PC-3 (cell line): Measurements from ENCODE around the gene MAML3. TPM values are rescaled to one million over a fixed set of nuclear protein-coding genes. Genes with fewer than 3 reads are reported as not detected.
A peak's percentile ranks its signal among the peaks of the same experiment; 100 is the strongest.

Experiments used
- ATAC-seq: fragments of 200-7000 bp; cut with Tn5 transposase; 2 replicates; pipeline ENCODE4 v1.9.1; 2020; ENCODE audit warnings: mild to moderate bottlenecking, moderate library complexity
- BruUV-seq: library from RNA; stranded (reverse); fragments of 400-500 nt; replicated peaks from 2 replicates; lab custom pipeline; 2021; lab: Mats Ljungman, UMichigan
- CTCF ChIA-PET: fragments of 300-600 bp; sonication (Branson Sonifier 250); formaldehyde crosslinking; loops from one replicate; lab custom pipeline; 2022; ENCODE audit warnings: antibody characterized with exemption; lab: Charles Lee
- POLR2A ChIA-PET: fragments of 300-600 bp; sonication (Branson Sonifier 250); formaldehyde crosslinking; loops from one replicate; lab custom pipeline; 2022; ENCODE audit warnings: antibody characterized with exemption; ENCODE audit not compliant: unreplicated experiment; lab: Charles Lee
- DNase-seq: peaks from one replicate; pipeline ENCODE4 v3.0.0-alpha.2; 2015
- H2AFZ ChIP-seq: fragments of 300-600 bp; sonication (generic); 2 replicates; pipeline ENCODE4 v1.6.0; 2016; ENCODE audit warnings: antibody characterized with exemption, low read length
- H3F3A ChIP-seq: fragments of 300-600 bp; sonication (generic); one replicate; pipeline ENCODE4 v1.6.0; 2017; ENCODE audit warnings: antibody characterized with exemption, low read length, control low read depth, mild to moderate bottlenecking; ENCODE audit not compliant: unreplicated experiment
- H3K27ac ChIP-seq: fragments of 300-600 bp; sonication (generic); 2 replicates; pipeline ENCODE4 v1.5.1; 2016; ENCODE audit warnings: mild to moderate bottlenecking, low read length
- H3K27me3 ChIP-seq: fragments of 300-600 bp; sonication (generic); 2 replicates; pipeline ENCODE4 v1.6.1; 2016; ENCODE audit warnings: low read length, mixed read lengths
- H3K36me3 ChIP-seq: fragments of 300-600 bp; sonication (generic); 2 replicates; pipeline ENCODE4 v1.6.1; 2016; ENCODE audit warnings: low read depth, mixed run types, low read length, mixed read lengths
- H3K4me1 ChIP-seq: fragments of 300-600 bp; sonication (generic); 2 replicates; pipeline ENCODE4 v1.5.1; 2016; ENCODE audit warnings: low read length; ENCODE audit not compliant: insufficient read depth
- H3K4me2 ChIP-seq: fragments of 300-600 bp; sonication (generic); 2 replicates; pipeline ENCODE4 v1.6.0; 2016; ENCODE audit warnings: low read length
- H3K4me3 ChIP-seq: fragments of 300-600 bp; sonication (generic); 2 replicates; pipeline ENCODE4 v1.5.1; 2016; ENCODE audit warnings: mild to moderate bottlenecking, low read length, mixed read lengths
- H3K79me2 ChIP-seq: fragments of 300-600 bp; sonication (generic); 2 replicates; pipeline ENCODE4 v1.6.1; 2017; ENCODE audit warnings: low read length, mixed read lengths
- H3K9ac ChIP-seq: fragments of 300-600 bp; sonication (generic); 2 replicates; pipeline ENCODE4 v1.6.0; 2016; ENCODE audit warnings: mild to moderate bottlenecking, low read length
- H3K9me2 ChIP-seq: fragments of 300-600 bp; sonication (generic); replicated peaks from 2 replicates; pipeline ENCODE4 v1.6.1; 2016; ENCODE audit warnings: mixed run types, low read length, mixed read lengths
- H3K9me3 ChIP-seq: fragments of 300-600 bp; sonication (generic); 2 replicates; pipeline ENCODE4 v1.6.1; 2016; ENCODE audit warnings: low read length, mixed read lengths
- H4K20me1 ChIP-seq: fragments of 300-600 bp; sonication (generic); 2 replicates; pipeline ENCODE4 v1.6.1; 2016; ENCODE audit warnings: low read length, mixed read lengths
- CTCF ChIP-seq: fragments of 300-600 bp; sonication (generic); conservative IDR thresholded peaks from 2 replicates; pipeline ENCODE4 v1.5.1; 2017; ENCODE audit warnings: antibody characterized with exemption, low read depth, mild to moderate bottlenecking, low read length
- EZH2 ChIP-seq: fragments of 300-600 bp; sonication (generic); IDR thresholded peaks from one replicate; pipeline ENCODE4 v1.6.1; 2017; ENCODE audit warnings: antibody characterized with exemption, mild to moderate bottlenecking, low read length; ENCODE audit not compliant: unreplicated experiment
- EZH2phosphoT487 ChIP-seq: fragments of 300-600 bp; sonication (generic); IDR thresholded peaks from 2 replicates; pipeline ENCODE4 v1.6.1; 2018; ENCODE audit warnings: mild to moderate bottlenecking, antibody characterized with exemption, low read length, borderline replicate concordance
- intact Hi-C: fragments of 100-400 bp; cut with micrococcal nuclease; formaldehyde crosslinking; loops from 2 replicates; pipeline ENCODE4 v1.9.0; 2023
- total RNA-seq: library from RNA; depleted of rRNA; stranded (reverse); fragments of >200 nt; gene quantifications from 2 replicates; pipeline ENCODE4 v1.2.3, GENCODE V29; 2014

MAML3 gene
- total RNA-seq, 1 experiment from 2014 or later = 4.3 TPM

- POLR2A ChIA-PET = no interaction called here
- Histone ChIP-seq H3K9ac (no peak overlapping the region), H3K36me3 (no peaks in the 10 kb centered on the region), H3K4me1 (peaks cover 5% of the 10 kb centered on the region), H3K9me3 (no peaks in the 10 kb centered on the region), H3K79me2 (no peaks in the 10 kb centered on the region), H3K4me3 (no peak overlapping the region), H4K20me1 (no peaks in the 10 kb centered on the region), H3K9me2 (no peaks in the 10 kb centered on the region), H3K27me3 (no peaks in the 10 kb centered on the region), H3K27ac (no peak overlapping the region), H2AFZ (no peak overlapping the region), H3F3A (no peaks in the 10 kb centered on the region), H3K4me2 (no peak overlapping the region)
- DNase-seq (no peak), ATAC-seq (no peak)
- intact Hi-C loops = no loop called here
- no TSS peak for BruUV-seq
- no peak for TF ChIP-seq EZH2phosphoT487
- CTCF ChIA-PET = no interaction called here
Observed at GRCh38 chr4:140031706-140032105, 122.3 kb downstream of the MAML3 start.

GRCh38 chr4:140031061-140031460 is 122.9 kb downstream of the MAML3 start:
- intact Hi-C loops = no loop called here
- no TSS peak for BruUV-seq

GRCh38 chr4:140028676-140029517 is 125.1 kb downstream of the MAML3 start:
- ATAC-seq (peak; percentile 35; the same call in 1 of the 2 replicates), DNase-seq (peak; percentile 3)
- POLR2A ChIA-PET = interaction anchor here (0.6 kb wide), 1 partner anchor 24 kb away, joined by 3 read pairs; no protein-coding TSS in a partner anchor
- Histone ChIP-seq H3K9me2 (no peaks in the 10 kb centered on the region), H3K27me3 (no peaks in the 10 kb centered on the region), H3K4me1 (no peaks in the 10 kb centered on the region; the same call in 1 of the 2 replicates), H3K4me2 (no peak overlapping the region; the same call in 1 of the 2 replicates), H3K27ac (no peak overlapping the region), H3K9ac (no peak overlapping the region), H2AFZ (no peak overlapping the region), H3K36me3 (no peaks in the 10 kb centered on the region), H3K4me3 (no peak overlapping the region), H3F3A (no peaks in the 10 kb centered on the region), H3K9me3 (no peaks in the 10 kb centered on the region), H3K79me2 (no peaks in the 10 kb centered on the region), H4K20me1 (no peaks in the 10 kb centered on the region)
- TF ChIP-seq EZH2phosphoT487 = no peak
- no peak for TF ChIP-seq CTCF
- no peak for TF ChIP-seq EZH2
- no TSS peak for BruUV-seq
- intact Hi-C loops = no loop called here
- CTCF ChIA-PET = interaction anchor here (0.6 kb wide), 1 partner anchor 57 kb away, joined by 3 read pairs; no protein-coding TSS in a partner anchor

More at GRCh38 chr4:140031061-140031460, 122.9 kb downstream of the MAML3 start:
- H4K20me1 ChIP-seq = no peaks in the 10 kb centered on the region
- H3K36me3 ChIP-seq = no peaks in the 10 kb centered on the region
- DNase-seq = no peak
- no peak overlapping the region for H3K9ac ChIP-seq
- no peak for TF ChIP-seq EZH2phosphoT487
- no peak for TF ChIP-seq CTCF
- TF ChIP-seq EZH2 = no peak
- H3K4me1 ChIP-seq = no peaks in the 10 kb centered on the region; the same call in 1 of the 2 replicates
- no peak overlapping the region for H3K4me3 ChIP-seq
- ChIA-PET POLR2A (no interaction called here), CTCF (no interaction called here)
- no peaks in the 10 kb centered on the region for H3K9me2 ChIP-seq
- H3K79me2 ChIP-seq = no peaks in the 10 kb centered on the region
- H3K4me2 ChIP-seq = no peak overlapping the region
- no peaks in the 10 kb centered on the region for H3K27me3 ChIP-seq
- no peak overlapping the region for H2AFZ ChIP-seq
- no peak overlapping the region for H3K27ac ChIP-seq
- H3K9me3 ChIP-seq = no peaks in the 10 kb centered on the region
- H3F3A ChIP-seq = no peaks in the 10 kb centered on the region
- no peak for ATAC-seq
